ENCODE results near the gene KLHL17.
"Not testable (repeated sequence)": the region's sequence is repeated elsewhere in the genome, so short reads cannot be mapped to it uniquely, and the experiment has no call there.

Gene KLHL17

GRCh38 chr1:982765-983436 lies 22.5 kb downstream of the KLHL17 start:
- no peak for DNase-seq

- DNase-seq, result peak; percentile 76
These were observed 23.6 kb downstream of the KLHL17 start for GRCh38 chr1:983798-984475.

DNA sequence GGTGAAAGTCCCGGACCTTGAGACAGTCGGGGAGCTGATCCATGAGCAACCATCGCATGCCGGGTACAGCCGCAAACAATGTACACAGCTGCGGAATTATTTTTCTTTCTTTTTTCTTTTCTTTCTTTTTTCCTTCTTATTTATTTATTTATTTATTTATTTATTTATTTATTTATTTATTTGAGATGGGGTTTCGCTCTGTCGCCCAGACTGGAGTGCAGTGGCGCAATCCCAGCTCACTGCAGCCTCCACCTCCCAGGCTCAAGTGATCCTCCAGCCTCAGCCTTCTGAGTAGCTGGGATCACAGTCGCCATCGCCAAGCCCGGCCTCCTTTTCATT lies 24.1 kb downstream of the KLHL17 start:
- DNase-seq, result no peak

- no peak for DNase-seq
These were observed 24.7 kb downstream of the KLHL17 start for GRCh38 chr1:985126-985525.

DNA sequence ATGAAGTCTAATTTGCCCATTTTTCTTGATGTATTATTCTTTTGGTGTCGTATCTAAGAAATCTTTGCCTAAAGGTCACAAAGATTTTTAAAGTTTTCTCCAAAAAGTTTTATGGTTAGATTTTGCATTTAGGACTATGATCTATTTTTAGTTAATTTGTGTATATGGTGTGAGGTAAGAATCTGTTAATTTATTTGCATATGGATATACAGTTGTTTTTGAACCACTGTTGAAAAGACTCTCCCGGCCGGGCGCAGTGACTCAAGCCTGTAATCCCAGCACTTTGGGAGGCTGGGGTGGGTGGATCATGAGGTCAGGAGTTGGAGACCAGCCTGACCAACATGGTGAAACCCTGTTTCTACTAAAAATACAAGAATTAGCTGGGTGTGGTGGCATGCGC lies 27.7 kb downstream of the KLHL17 start:
- not testable (repeated sequence) for DNase-seq

DNA sequence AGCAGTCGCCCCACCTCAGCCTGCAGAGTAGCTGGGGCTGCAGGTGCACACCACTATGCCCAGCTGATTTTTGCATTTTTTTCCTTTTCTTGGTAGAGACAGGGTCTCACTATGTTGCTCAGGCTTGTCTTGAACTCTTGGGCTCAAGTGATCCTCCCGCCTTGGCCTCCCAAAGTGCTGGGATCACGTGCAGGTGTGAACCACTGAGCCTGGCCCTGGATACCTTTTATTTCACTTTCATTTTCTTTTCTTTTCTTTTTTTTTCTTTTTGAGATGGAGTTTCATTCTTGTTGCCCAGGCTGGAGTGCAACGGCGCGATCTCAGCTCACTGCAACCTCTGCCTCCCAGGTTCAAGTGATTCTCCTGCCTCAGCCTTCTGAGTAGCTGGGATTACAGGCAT lies 30.9 kb downstream of the KLHL17 start:
- DNase-seq, result not testable (repeated sequence)

DNA sequence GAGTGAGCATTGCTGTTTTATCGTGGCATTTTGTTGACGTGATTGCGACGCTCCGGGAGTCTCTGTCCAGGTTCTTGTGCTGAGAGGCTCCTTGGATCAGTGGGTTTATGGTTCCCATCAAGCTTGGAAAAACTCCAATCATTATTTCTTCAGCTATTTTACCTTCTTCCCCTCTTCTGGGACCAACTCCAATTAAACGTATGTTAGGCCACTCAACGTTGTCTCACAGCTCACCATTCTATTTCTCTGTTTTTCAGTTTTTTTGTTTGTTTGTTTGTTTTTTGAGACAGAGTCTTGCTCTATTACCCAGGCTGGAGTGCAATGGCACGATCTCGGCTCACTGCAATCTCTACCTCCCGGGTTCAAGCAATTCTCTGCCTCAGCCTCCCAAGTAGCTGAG lies 31.5 kb downstream of the KLHL17 start:
- DNase-seq, result no peak

DNA sequence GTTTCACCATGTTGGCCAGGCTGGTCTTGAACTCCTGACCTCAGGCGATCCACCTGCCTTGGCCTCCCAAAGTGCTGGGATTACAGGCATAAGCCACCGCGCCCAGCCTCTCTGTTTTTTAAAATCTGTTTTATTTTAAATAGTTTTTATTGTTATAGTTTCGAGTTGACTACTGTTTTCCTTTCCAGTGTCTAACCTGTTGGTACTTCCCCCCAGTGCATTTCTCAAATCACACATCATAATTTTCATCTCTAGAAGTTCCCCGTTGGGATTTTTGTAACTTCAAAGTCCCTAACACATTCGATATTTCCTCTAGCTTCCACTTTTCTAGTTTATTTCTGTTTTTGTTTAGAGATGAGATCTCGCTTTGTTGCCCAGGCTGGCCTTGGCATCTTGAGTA lies 32.0 kb downstream of the KLHL17 start:
- DNase-seq, result no peak

- no peak for DNase-seq
These were observed 33.1 kb downstream of the KLHL17 start for GRCh38 chr1:993379-993995.

- not testable (repeated sequence) for DNase-seq
These were observed 34.2 kb downstream of the KLHL17 start for GRCh38 chr1:994546-994945.

DNA sequence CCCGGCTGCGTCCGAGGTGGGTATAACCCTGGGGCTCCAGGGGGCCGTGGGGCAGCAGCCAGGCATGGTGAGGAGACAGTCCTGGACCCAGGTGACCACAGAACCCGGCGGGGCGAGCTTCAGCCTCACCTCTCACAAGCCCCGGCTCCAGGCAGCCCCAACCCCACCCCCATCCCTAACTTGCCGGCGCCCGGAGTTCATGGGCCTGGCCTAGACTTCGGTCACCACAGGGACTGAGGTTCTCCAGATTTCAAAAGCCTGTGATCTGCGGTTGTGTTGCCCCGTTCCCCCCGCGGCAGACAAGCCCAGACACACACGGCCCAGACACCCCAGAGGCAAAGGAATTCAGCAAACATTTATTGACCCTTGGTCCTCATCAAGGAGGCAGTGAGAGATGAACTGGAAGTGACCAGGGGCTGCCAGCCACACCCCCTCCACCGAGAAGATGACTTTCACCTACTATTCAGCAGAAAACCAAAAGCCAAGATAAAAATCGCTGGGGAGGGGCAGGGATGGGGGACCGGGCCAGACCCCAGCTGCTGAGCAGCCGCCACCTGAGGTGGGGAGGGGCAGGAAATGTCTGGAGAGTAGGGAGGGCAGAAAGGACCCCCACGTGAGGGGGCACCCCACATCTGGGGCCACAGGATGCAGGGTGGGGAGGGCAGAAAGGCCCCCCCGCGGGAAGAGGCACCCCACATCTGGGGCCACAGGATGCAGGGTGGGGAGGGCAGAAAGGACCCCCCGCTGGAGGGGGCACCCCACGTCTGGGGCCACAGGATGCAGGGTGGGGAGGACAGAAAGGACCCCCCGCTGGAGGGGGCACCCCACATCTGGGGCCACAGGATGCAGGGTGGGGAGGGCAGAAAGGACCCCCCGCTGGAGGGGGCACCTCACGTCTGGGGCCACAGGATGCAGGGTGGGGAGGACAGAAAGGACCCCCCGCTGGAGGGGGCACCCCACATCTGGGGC lies 35.6 kb downstream of the KLHL17 start:
- no peak for DNase-seq

DNA sequence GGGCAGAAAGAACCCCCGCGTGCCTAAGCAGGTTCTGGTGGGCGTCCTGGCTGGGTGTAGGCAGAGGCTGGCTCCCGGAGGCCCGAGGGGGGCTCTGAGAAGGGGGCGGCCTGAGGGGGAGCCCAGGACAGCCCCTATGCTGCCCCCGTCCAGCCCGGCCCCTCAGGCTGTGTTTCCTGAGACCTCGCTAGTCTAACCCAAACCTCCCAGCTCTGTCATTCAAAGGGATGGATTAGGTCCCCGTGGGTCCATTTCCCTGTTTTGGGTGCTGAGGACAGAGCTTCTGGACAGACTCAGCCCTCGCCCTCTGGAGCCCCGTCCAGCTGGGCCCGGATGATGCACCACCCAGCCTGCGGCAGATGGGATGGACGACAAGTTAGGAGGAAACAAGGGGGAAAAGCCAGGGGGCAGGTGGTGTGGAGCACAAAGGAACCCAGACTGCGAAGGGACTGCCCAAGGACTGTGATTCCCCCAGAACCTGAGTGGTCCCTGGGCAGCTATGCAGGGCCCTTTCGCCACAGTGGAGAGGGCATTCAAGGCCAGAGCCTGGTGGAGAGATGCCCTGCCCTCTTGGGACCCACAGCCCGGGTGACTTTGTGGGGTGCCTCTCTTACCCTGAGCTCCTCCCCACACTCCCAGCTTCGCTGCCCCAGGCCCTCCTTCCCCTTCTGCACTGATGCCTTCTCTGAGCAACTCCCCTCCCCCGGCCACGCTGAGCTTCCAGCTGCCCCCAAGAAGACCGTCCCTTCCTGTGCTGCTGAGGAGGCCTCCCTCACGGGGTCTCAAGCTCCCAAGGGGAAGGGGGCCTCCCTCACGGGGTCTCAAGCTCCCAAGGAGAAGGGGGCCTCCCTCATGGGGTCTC lies 36.7 kb downstream of the KLHL17 start:
- DNase-seq, result no peak

GRCh38 chr1:997713-997992 lies 37.3 kb downstream of the KLHL17 start:
- DNase-seq, result no peak

GRCh38 chr1:997993-998744 lies 37.8 kb downstream of the KLHL17 start:
- no peak for DNase-seq

DNA sequence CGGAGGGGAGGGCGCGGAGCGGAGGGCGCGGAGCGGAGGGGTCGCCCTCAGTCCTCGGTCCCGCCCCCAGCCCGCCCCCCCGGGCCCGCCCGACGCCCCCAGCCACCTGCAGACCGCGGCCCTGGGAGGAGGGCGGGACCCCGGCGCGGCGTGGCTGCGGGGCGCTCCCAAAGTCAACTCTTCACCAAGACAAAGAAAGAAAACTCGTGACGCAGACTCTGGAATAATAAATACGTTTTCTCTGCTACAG lies 38.3 kb downstream of the KLHL17 start:
- DNase-seq, result no peak

GRCh38 chr1:998995-999724 lies 38.8 kb downstream of the KLHL17 start:
- peak; percentile 44 for DNase-seq

GRCh38 chr1:999725-1000356 lies 39.5 kb downstream of the KLHL17 start, which contains the start of gene HES4:
HES4 (minus strand) TSS chr1:1000097; CDS start chr1:999973, 124 bp downstream.
- peak; percentile 60 for DNase-seq

DNA sequence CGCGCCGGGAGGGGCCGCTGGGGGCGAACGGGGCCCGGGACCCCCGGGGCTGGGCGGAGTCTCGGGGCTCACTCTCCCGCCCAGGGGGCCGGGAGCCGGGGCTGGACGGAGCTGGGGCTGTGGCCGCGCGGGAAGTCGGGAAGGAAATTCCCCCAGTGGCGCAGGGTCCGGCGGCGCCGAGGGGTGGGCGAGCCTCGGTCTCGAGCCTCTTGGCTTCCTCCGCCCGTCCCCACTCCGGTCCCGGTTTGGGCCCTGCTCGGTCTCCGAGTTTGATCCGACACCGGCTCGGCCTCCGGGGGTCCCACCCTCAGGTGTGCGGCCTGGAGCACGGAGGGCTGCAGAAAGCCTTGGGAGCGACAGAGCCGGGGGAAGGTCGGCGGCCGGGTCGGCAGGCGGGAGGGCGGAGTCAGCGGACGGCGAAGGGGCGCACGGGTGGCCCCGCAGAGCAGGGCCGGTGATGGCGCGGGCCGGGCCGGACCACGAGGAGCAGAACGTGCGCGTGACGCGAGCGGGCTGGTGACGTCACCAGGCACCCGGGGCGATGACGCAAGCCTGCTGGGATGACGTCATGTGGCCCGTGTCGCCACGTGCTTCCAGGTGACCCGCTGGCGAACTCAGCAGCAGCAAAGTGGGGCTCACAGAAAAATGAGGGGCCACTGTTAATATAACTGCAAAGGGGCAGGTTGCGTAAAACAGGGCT lies 40.1 kb downstream of the KLHL17 start:
- DNase-seq, result peak; percentile 67

DNA sequence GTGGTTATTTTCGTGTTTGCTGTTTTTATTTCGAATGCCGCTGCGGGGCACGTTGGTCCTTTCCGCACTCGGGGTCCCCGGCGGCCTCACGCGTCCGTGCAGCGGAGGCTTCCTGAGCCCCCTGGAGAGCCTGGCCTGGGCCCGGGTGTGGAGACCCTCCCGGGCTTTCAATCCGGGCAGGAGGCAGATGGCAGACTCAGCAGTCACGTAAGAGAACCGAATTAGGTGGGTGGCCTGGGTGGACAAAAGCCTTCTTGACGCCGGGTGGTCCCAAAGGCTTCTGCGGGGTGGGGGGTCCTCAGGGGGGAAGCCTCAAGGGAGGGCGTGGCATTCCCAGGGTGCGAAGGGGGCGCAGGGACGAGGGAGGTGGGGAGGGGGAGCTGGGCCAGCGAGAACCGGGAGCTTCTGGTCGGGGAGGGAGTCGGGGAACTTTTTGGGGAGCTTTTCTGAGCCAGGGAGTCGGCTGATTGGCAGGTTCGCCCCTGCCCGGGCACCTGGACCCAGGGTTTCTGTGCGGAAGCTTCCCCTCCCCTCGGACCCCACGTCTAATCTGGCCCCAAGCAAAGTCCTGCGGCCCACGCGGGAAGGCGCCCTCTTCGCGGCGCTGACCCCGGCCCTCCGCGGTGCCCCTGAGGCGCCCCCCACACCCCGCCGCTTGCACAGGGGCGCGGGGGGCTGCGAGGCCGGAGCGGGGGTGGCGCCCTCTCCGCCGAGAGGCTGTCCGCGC lies 40.8 kb downstream of the KLHL17 start:
- DNase-seq, result no peak

Data from activated CD4-positive, CD25-positive, alpha-beta regulatory T cell treated with anti-CD3 and anti-CD28 coated beads, Interleukin-2, amount 50 U/mL, for 72 hours (primary cell).